Ishikawa (cell line): ENCODE data around the gene MOB3A.
"Not testable (repeated sequence)": the region's sequence is repeated elsewhere in the genome, so short reads cannot be mapped to it uniquely, and the experiment has no call there.

Source experiments
- CEBPB ChIP-seq: IDR thresholded peaks from 2 replicates; pipeline ENCODE4 v1.6.1; 2012
- CREB1 ChIP-seq: IDR thresholded peaks from 2 replicates; pipeline ENCODE4 v1.6.1; 2012; ENCODE audit warnings: low read depth
- RAD21 ChIP-seq: IDR thresholded peaks from 2 replicates; pipeline ENCODE4 v1.6.1; 2012; ENCODE audit warnings: low read depth
- TF ChIP-seq, protein P1 (sequence below): IDR thresholded peaks from 2 replicates; pipeline ENCODE4 v1.6.1; 2012
- TF ChIP-seq, protein P2 (sequence below): IDR thresholded peaks from 2 replicates; pipeline ENCODE4 v1.6.1; 2012; ENCODE audit warnings: low read depth, mild to moderate bottlenecking

DNA sequence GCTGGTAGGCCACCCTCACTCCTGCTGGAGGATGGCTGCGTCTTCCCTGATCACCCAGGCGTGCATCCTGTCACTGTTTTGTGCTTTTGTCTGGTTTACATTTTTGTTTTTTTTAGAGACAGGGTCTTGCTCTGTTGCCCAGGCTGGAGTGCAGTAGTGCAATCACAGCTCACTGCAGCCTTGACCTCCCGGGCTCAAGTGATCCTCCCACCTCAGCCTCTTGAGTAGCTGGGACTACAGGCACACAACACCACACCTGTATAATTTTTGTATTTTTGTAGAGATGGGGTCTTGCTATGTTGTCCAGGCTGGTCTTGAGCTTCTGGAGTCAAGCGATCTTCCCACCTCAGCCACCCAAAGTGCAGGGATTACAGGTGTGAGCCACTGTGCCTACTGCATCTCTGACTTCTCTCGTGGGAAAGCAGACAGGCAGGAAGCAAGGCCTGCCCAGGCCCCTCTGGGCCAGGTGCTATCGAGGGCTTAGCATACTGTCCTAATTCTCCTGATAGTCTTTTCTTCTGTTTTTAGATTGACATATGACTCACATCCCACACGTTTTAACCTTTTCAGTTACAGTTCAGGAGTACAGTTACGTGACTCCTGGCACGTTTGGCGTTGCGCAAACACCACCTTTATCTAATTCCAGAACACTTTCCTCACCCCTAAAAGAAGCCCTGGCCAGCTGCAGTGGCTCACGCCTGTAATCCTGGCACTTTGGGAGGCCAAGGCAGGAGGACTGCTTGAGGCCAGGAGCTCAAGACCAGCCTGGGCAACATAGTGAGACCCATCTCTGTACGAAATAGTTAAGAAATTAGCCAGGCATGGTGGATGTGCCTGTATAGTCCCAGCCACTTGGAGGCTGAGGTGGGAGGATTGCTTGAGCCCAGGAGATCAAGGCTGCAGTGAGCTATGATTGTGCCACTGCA, 9.2 kb downstream of the MOB3A start:
- TF ChIP-seq CEBPB = peak; percentile 77
- TF ChIP-seq RAD21, CREB1: not testable (repeated sequence)
- TF ChIP-seq, protein P1, sequence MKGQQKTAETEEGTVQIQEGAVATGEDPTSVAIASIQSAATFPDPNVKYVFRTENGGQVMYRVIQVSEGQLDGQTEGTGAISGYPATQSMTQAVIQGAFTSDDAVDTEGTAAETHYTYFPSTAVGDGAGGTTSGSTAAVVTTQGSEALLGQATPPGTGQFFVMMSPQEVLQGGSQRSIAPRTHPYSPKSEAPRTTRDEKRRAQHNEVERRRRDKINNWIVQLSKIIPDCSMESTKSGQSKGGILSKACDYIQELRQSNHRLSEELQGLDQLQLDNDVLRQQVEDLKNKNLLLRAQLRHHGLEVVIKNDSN = not testable (repeated sequence)
- TF ChIP-seq, protein P2, sequence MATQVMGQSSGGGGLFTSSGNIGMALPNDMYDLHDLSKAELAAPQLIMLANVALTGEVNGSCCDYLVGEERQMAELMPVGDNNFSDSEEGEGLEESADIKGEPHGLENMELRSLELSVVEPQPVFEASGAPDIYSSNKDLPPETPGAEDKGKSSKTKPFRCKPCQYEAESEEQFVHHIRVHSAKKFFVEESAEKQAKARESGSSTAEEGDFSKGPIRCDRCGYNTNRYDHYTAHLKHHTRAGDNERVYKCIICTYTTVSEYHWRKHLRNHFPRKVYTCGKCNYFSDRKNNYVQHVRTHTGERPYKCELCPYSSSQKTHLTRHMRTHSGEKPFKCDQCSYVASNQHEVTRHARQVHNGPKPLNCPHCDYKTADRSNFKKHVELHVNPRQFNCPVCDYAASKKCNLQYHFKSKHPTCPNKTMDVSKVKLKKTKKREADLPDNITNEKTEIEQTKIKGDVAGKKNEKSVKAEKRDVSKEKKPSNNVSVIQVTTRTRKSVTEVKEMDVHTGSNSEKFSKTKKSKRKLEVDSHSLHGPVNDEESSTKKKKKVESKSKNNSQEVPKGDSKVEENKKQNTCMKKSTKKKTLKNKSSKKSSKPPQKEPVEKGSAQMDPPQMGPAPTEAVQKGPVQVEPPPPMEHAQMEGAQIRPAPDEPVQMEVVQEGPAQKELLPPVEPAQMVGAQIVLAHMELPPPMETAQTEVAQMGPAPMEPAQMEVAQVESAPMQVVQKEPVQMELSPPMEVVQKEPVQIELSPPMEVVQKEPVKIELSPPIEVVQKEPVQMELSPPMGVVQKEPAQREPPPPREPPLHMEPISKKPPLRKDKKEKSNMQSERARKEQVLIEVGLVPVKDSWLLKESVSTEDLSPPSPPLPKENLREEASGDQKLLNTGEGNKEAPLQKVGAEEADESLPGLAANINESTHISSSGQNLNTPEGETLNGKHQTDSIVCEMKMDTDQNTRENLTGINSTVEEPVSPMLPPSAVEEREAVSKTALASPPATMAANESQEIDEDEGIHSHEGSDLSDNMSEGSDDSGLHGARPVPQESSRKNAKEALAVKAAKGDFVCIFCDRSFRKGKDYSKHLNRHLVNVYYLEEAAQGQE = not testable (repeated sequence)
